Retinal pigment epithelial cell (primary cell): ENCODE data around the gene KLHL30.

Experiments used
- DNase-seq: peaks from one replicate; pipeline ENCODE4 v3.0.0-alpha.2; 2010; ENCODE audit warnings: low read depth
- H3K4me3 ChIP-seq: 2 replicates; pipeline ENCODE4 v1.5.1; 2011; ENCODE audit warnings: mild to moderate bottlenecking, low read length, control low read depth, moderate library complexity
- CTCF ChIP-seq: conservative IDR thresholded peaks from 2 replicates; pipeline ENCODE4 v1.5.1; 2011; ENCODE audit warnings: low read depth, low read length, control low read depth, inconsistent platforms

Gene KLHL30

DNA sequence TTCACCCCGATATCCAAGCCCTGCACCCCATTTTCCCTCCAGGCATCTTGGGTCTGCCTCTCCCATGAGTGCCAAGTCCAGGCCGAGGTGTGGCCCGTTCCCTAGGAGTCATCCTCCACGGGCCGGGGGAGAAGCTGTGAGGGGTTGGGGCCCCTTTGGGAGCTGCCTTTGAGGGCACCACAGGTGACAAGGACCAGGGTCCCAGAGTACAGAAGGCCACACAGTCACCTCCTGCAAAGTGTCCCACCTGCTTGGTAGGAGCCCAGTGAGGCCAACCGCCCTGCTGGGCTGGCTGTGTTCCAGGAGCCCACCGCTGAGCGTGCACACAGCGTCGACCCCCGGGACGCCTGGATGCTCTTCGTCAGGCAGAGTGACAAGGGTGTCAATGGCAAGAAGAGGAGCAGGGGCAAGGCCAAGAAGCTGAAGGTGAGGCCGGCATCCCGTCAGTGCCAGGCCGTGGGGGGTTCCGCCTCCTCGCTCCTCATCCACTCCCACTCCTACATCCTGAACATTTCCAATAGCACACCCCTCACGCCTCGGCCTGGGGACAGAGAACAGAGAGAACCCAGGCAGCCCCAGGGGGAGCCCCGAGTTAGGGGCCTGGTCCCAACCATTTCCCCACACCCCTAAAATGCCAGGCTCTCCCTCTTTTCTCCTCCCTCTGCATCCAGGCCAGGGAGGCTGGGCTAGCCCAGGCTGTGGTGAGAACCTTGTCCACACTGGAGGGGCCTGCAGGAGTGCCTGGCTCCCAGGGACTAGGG lies 23.0 kb downstream of the KLHL30 start:
- no peak for TF ChIP-seq CTCF
- no peak for DNase-seq
- no peak overlapping the region for H3K4me3 ChIP-seq

DNA sequence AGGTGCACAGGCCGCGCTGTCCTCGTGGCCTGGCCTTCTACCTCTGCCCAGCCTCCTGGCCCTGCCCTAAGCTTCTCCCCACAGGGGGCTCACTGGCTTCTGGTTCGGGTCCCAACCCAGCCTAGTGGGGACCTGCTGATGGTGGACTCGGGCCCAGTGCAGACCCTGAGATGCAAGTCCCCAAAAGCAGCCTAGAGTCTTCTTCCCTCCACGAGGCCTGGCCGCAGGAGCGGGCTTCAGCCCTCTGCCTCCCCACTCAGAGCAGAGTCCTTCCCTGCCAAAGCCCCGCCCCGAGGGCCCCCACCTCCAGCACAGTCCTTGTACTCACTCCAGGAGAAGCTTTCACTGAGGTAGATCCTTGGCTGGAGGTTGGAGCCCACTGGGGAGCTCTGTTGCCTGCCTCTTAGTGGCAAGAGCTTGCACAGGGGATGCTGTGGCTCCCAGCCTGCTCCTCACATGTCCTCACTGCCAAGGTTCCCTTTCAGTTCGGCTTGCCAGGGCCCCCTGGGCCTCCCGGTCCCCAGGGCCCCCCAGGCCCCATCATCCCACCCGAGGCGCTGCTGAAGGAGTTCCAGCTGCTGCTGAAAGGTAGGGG lies 23.9 kb downstream of the KLHL30 start:
- no peak for DNase-seq
- no peak for TF ChIP-seq CTCF
- H3K4me3 ChIP-seq = no peak overlapping the region

DNA sequence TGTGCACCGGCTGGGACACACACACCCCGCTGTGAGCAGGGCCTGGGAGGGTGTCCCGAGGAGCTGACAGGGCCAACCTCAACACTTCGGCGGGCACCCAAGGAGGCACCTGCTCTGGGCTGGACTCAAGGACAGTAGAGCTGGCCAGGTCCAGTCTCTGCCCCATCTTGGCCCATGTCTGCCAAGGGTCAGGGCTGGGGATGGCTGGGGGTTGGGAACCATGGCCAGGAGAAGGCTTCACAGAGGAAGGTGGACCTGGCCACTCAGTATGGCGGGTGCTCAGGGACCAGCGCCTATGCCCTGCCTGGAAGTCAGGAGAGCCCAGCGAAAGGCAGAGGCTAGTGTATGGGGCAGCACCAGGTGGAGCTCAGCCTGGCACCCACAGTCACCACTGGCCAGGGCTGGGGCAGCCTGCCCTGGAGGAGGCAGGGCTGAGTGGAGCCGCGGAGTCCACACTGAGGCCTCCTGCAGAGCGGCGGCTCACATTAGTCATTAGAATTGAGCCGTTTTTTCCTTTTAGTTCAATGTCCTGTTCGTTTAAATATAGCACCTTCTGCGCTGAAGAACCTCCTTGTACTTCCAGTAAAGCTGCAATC lies 24.5 kb downstream of the KLHL30 start:
- DNase-seq = no peak
- no peak for TF ChIP-seq CTCF
- peak overlapping the region; percentile 8 for H3K4me3 ChIP-seq

DNA sequence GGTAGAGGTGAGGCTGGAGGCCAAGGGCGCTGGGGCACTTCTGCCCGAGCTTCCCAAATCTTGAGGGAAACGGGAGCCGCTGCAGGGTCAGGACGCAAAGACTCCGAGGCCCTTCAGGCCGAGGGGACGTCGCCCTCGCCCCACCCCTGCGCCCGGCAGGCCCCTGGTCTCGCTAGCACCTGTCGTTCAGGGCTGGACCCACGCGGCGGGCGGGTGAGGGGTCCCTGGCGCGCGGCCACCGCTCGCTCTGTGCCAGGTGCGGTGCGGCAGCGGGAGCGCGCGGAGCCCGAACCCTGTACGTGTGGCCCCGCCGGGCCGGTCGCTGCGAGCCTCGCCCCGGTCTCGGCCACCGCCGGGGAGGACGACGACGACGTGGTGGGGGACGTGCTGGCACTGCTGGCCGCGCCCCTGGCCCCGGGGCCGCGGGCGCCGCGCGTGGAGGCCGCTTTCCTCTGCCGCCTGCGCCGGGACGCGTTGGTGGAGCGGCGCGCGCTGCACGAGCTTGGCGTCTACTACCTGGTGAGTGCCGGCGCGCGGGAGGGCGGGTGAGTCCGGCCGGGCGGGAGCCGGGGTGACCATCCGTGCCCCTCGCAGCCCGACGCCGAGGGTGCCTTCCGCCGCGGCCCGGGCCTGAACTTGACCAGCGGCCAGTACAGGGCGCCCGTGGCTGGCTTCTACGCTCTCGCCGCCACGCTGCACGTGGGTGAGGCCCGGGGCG lies 25.2 kb downstream of the KLHL30 start:
- no peak for TF ChIP-seq CTCF
- peak overlapping the region; percentile 8 for H3K4me3 ChIP-seq
- no peak for DNase-seq

DNA sequence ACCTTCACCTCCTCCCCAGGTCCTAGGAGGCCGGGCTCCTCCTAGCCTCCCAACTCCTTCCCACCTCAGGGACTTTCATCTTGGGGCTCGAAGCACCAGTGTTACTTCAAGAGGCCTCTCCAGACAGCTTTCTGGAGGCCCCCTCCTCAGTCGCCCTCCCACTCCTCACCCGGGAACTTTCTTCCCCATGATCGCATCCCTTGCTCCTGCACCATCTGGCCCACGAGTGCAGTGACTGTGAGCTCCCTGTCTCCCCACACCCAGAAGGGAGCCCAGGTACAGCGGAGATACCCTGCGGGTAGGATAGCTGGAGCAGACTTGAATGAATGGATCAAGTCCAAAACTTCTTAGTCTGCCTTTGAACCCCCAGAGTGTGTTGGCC lies 26.4 kb downstream of the KLHL30 start:
- TF ChIP-seq CTCF = no peak
- DNase-seq = no peak
- no peak overlapping the region for H3K4me3 ChIP-seq

GRCh38 chr2:238165288-238165921 lies 26.9 kb downstream of the KLHL30 start:
- H3K4me3 ChIP-seq = no peak overlapping the region
- TF ChIP-seq CTCF = no peak
- DNase-seq = no peak
